GM12864 (cell line): Measurements from ENCODE around the gene NDST4.

ENCODE experiments used
- DNase-seq: peaks from one replicate; pipeline ENCODE4 v3.0.0-alpha.2; 2011; ENCODE audit warnings: low read depth
- H3K4me3 ChIP-seq: 2 replicates; pipeline ENCODE4 v1.5.1; 2011; ENCODE audit warnings: mild to moderate bottlenecking, low read depth, low read length, control low read depth
- CTCF ChIP-seq: IDR thresholded peaks from 2 replicates; pipeline ENCODE4 v1.5.1; 2011; ENCODE audit warnings: low read depth, mild to moderate bottlenecking, moderate library complexity, low read length, control low read depth, inconsistent platforms; ENCODE audit errors: missing control alignments

Gene NDST4

GRCh38 chr4:114964026-114964425 is 149.4 kb downstream of the NDST4 start:
- no peak for TF ChIP-seq CTCF
- H3K4me3 ChIP-seq, result no peak overlapping the region
- no peak for DNase-seq

- no peak for DNase-seq
These were observed 167.8 kb downstream of the NDST4 start for GRCh38 chr4:114945616-114946015.

GRCh38 chr4:114941503-114941902 is 171.9 kb downstream of the NDST4 start:
- H3K4me3 ChIP-seq, result no peak overlapping the region
- no peak for DNase-seq
- no peak for TF ChIP-seq CTCF

More at GRCh38 chr4:114945616-114946015, 167.8 kb downstream of the NDST4 start:
- no peak for TF ChIP-seq CTCF
- no peak overlapping the region for H3K4me3 ChIP-seq

- no peak for TF ChIP-seq CTCF
- H3K4me3 ChIP-seq, result no peak overlapping the region
- no peak for DNase-seq
These were observed 185.5 kb downstream of the NDST4 start for GRCh38 chr4:114927881-114928280.

GRCh38 chr4:114926583-114926982 is 186.8 kb downstream of the NDST4 start:
- no peak for TF ChIP-seq CTCF
- no peak overlapping the region for H3K4me3 ChIP-seq
- no peak for DNase-seq

GRCh38 chr4:114924311-114924710 is 189.1 kb downstream of the NDST4 start:
- no peak overlapping the region for H3K4me3 ChIP-seq
- no peak for DNase-seq
- no peak for TF ChIP-seq CTCF

- no peak for TF ChIP-seq CTCF
These were observed 190.9 kb downstream of the NDST4 start for GRCh38 chr4:114922592-114922933.

More at GRCh38 chr4:114922592-114922933, 190.9 kb downstream of the NDST4 start:
- no peak overlapping the region for H3K4me3 ChIP-seq
- DNase-seq, result no peak
